ENCODE results near the gene CA6.
"Not testable (repeated sequence)": the region's sequence is repeated elsewhere in the genome, so short reads cannot be mapped to it uniquely, and the experiment has no call there.

CA6 gene

GRCh38 chr1:8976338-8976737, 30.7 kb downstream of the CA6 start:
- no peak for DNase-seq

GRCh38 chr1:8976896-8977450, 31.3 kb downstream of the CA6 start:
- no peak for DNase-seq

GRCh38 chr1:8980656-8981055, 35.0 kb downstream of the CA6 start:
- DNase-seq = no peak

GRCh38 chr1:8981169-8981568, 35.5 kb downstream of the CA6 start:
- DNase-seq = no peak

GRCh38 chr1:8984203-8984602, 38.5 kb downstream of the CA6 start:
- no peak for DNase-seq

GRCh38 chr1:8984990-8985389, 39.3 kb downstream of the CA6 start:
- DNase-seq = no peak

GRCh38 chr1:8985915-8986813, 40.5 kb downstream of the CA6 start:
- DNase-seq = peak; percentile 59

- DNase-seq = no peak
These were observed 41.1 kb downstream of the CA6 start for GRCh38 chr1:8986814-8987190.

- peak; percentile 71 for DNase-seq
These were observed 42.4 kb downstream of the CA6 start for GRCh38 chr1:8987881-8988617.

- no peak for DNase-seq
These were observed 42.9 kb downstream of the CA6 start for GRCh38 chr1:8988618-8988967.

GRCh38 chr1:8989061-8989460, 43.4 kb downstream of the CA6 start:
- no peak for DNase-seq

GRCh38 chr1:8989821-8990220, 44.2 kb downstream of the CA6 start:
- DNase-seq = no peak

- no peak for DNase-seq
These were observed 47.4 kb downstream of the CA6 start for GRCh38 chr1:8992936-8993687.

GRCh38 chr1:8993962-8994675, 48.5 kb downstream of the CA6 start:
- not testable (repeated sequence) for DNase-seq

- not testable (repeated sequence) for DNase-seq
These were observed 56.0 kb downstream of the CA6 start for GRCh38 chr1:9001534-9002214.

GRCh38 chr1:9002215-9002560, 56.5 kb downstream of the CA6 start:
- DNase-seq = not testable (repeated sequence)

- no peak for DNase-seq
These were observed 58.5 kb downstream of the CA6 start for GRCh38 chr1:9004031-9004699.

- peak; percentile 65 for DNase-seq
These were observed 59.2 kb downstream of the CA6 start for GRCh38 chr1:9004700-9005394.

GRCh38 chr1:9005395-9005708, 59.7 kb downstream of the CA6 start:
- DNase-seq = no peak

GRCh38 chr1:9006956-9007615, 61.4 kb downstream of the CA6 start:
- no peak for DNase-seq

Data from midbrain (tissue), 1 donor.